HepG2 (cell line): Measurements from ENCODE around the gene PRKAG3. TPM values are rescaled to one million over a fixed set of nuclear protein-coding genes. Genes with fewer than 3 reads are reported as not detected.

Source experiments
- DNMT1 ChIP-seq: sonication (generic); formaldehyde crosslinking; IDR thresholded peaks from 2 replicates; pipeline ENCODE4 v1.5.1; 2020; ENCODE audit warnings: mild to moderate bottlenecking, missing genetic modification reagents
- GABPA ChIP-seq, 2 experiments: IDR thresholded peaks; 2 replicates each; pipeline ENCODE4 v1.6.1; 2011 to 2016; ENCODE audit warnings: low read depth in 2 of 2, low read length in 1 of 2, missing biosample characterization in 1 of 2, missing genetic modification characterization in 1 of 2
- HNF4A ChIP-seq: sonication (generic); formaldehyde crosslinking; IDR thresholded peaks from 2 replicates; pipeline ENCODE4 v1.4.0; 2020; ENCODE audit warnings: missing genetic modification reagents
- ISL2 ChIP-seq: sonication (generic); formaldehyde crosslinking; IDR thresholded peaks from 2 replicates; pipeline ENCODE4 v1.5.0; 2020; ENCODE audit warnings: missing genetic modification reagents
- RFX5 ChIP-seq: IDR thresholded peaks from 2 replicates; pipeline ENCODE4 v1.6.1; 2011; ENCODE audit warnings: low read depth, low read length, improper control_type of control experiment
- RXRB ChIP-seq: IDR thresholded peaks from 2 replicates; pipeline ENCODE4 v1.6.1; 2016; ENCODE audit warnings: borderline replicate concordance, missing genetic modification reagents, missing compliant biosample characterization
- ZMYM2 ChIP-seq: sonication (generic); formaldehyde crosslinking; IDR thresholded peaks from 2 replicates; pipeline ENCODE4 v1.8.0; 2022; ENCODE audit warnings: mild to moderate bottlenecking, missing genetic modification reagents
- ZNF136 ChIP-seq: sonication (generic); formaldehyde crosslinking; IDR thresholded peaks from 2 replicates; pipeline ENCODE4 v1.8.1; 2022; ENCODE audit warnings: low read depth, mild to moderate bottlenecking, moderate library complexity, missing genetic modification reagents
- ZNF724P ChIP-seq: sonication (generic); formaldehyde crosslinking; IDR thresholded peaks from 2 replicates; pipeline ENCODE4 v1.8.0; 2022; ENCODE audit warnings: missing genetic modification reagents, borderline replicate concordance
- ZNF761 ChIP-seq: sonication (generic); formaldehyde crosslinking; conservative IDR thresholded peaks from 2 replicates; pipeline ENCODE4 v1.4.0; 2020; ENCODE audit warnings: mild to moderate bottlenecking, missing genetic modification reagents
- ZNF773 ChIP-seq: sonication (generic); formaldehyde crosslinking; IDR thresholded peaks from 2 replicates; pipeline ENCODE4 v1.4.0; 2020; ENCODE audit warnings: missing genetic modification reagents, borderline replicate concordance
- polyA plus RNA-seq, 8 experiments: library from polyadenylated mRNA; depleted of rRNA in 3 of 8; stranded (reverse) in 7 of 8; unstranded in 1 of 8; fragments of >200 nt; fragmentation: Illumina TruSeq in 4 of 8; extraction: Trizol in 4 of 8; gene quantifications; 2 replicates each; pipeline versions ENCODE4 v1.2.1 to v1.2.3, GENCODE V29; 2011 to 2016; ENCODE audit warnings: low read depth in 4 of 8, missing spikeins in 1 of 8, mixed read lengths in 1 of 8; ENCODE audit not compliant: insufficient read depth in 1 of 8
- total RNA-seq, 5 experiments: library from RNA; depleted of rRNA; stranded (reverse); fragments of >200 nt; fragmentation: Illumina TruSeq; extraction: Trizol; gene quantifications; 2 replicates each; pipeline ENCODE4 v1.2.3, GENCODE V29; 2016; ENCODE audit warnings: low read depth in 1 of 5
- TF ChIP-seq, protein P1 (sequence below): sonication (generic); formaldehyde crosslinking; IDR thresholded peaks from 2 replicates; pipeline ENCODE4 v1.5.1; 2020; ENCODE audit warnings: mild to moderate bottlenecking, moderate library complexity, missing genetic modification reagents
- TF ChIP-seq, protein P2 (sequence below): sonication (generic); formaldehyde crosslinking; IDR thresholded peaks from 2 replicates; pipeline ENCODE4 v1.5.0; 2020; ENCODE audit warnings: mild to moderate bottlenecking, missing genetic modification reagents, moderate library complexity
- TF ChIP-seq, protein P3 (sequence below): sonication (generic); formaldehyde crosslinking; IDR thresholded peaks from 2 replicates; pipeline ENCODE4 v1.5.0; 2020; ENCODE audit warnings: mild to moderate bottlenecking, missing genetic modification reagents
- TF ChIP-seq, protein P4 (sequence below): sonication (generic); formaldehyde crosslinking; IDR thresholded peaks from 2 replicates; pipeline ENCODE4 v1.5.1; 2020; ENCODE audit warnings: mild to moderate bottlenecking, missing genetic modification reagents
- TF ChIP-seq, protein P5 (sequence below): sonication (generic); formaldehyde crosslinking; conservative IDR thresholded peaks from 2 replicates; pipeline ENCODE4 v1.8.0; 2022; ENCODE audit warnings: mild to moderate bottlenecking, moderate library complexity, missing genetic modification reagents
- TF ChIP-seq, protein P6 (sequence below): IDR thresholded peaks from 2 replicates; pipeline ENCODE4 v1.6.1; 2016; ENCODE audit warnings: low read depth, borderline replicate concordance

The PRKAG3 gene
- total and polyA plus RNA-seq, 2 of the 13 experiments (the other 11 are each of a cell fraction or from before 2014, with no cell fraction given), result not detected

DNA sequence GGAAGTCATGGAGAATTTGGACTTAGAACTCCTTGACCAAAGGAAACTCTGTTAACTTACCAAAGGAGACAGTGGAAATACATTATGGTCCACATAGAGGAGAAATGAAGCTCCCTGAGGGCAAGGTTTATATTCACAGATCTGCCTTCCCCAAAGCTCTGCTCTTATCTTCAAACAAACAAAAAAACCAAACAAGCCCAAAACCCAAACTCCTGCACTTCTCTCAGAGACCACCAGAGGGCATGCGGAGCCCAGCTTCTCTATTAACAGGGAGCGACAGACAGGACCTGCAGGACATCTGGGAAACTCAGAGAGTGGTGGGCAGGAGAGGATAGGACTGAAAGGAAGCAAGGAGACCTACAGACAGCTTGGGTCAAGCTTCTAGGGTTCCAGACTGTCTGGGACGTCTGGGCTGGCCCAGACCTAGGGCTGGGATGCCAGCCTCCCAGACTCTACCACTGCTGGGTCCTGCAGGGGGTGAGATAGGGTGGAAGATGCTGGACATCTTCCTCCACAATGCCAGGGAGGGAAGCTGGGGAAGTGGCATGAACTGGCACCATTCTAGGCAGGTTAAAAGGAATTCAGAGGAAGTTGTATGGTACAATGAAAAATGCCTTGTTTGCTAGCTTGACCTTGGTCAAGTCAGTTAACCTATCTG lies 45.1 kb upstream of the PRKAG3 start (continued):
- TF ChIP-seq RXRB (peak; percentile 42; the same call in 1 of the 2 replicates), HNF4A (CRISPR knock-in tag) (no peak), ZNF136 (no peak), GABPA (IDR thresholded peaks at IDR 0.05; ENCODE audit: low read depth, low read length) (no peak), GABPA (CRISPR knock-in tag; IDR thresholded peaks at IDR 0.05; ENCODE audit: low read depth) (no peak), ISL2 (CRISPR knock-in tag) (0 out of 2 replicates have a peak, but pooled peaks have one; percentile 26), ZNF724P (CRISPR knock-in tag) (no peak), DNMT1 (CRISPR knock-in tag) (no peak), ZMYM2 (CRISPR knock-in tag) (0 out of 2 replicates have a peak, but pooled peaks have one; percentile 68), ZNF761 (CRISPR knock-in tag) (no peak), RFX5 (no peak), ZNF773 (no peak)
- TF ChIP-seq, protein P1, sequence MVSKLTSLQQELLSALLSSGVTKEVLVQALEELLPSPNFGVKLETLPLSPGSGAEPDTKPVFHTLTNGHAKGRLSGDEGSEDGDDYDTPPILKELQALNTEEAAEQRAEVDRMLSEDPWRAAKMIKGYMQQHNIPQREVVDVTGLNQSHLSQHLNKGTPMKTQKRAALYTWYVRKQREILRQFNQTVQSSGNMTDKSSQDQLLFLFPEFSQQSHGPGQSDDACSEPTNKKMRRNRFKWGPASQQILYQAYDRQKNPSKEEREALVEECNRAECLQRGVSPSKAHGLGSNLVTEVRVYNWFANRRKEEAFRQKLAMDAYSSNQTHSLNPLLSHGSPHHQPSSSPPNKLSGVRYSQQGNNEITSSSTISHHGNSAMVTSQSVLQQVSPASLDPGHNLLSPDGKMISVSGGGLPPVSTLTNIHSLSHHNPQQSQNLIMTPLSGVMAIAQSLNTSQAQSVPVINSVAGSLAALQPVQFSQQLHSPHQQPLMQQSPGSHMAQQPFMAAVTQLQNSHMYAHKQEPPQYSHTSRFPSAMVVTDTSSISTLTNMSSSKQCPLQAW (CRISPR knock-in tag), result 0 out of 2 replicates have a peak, but pooled peaks have one; percentile 52
- TF ChIP-seq, protein P2, sequence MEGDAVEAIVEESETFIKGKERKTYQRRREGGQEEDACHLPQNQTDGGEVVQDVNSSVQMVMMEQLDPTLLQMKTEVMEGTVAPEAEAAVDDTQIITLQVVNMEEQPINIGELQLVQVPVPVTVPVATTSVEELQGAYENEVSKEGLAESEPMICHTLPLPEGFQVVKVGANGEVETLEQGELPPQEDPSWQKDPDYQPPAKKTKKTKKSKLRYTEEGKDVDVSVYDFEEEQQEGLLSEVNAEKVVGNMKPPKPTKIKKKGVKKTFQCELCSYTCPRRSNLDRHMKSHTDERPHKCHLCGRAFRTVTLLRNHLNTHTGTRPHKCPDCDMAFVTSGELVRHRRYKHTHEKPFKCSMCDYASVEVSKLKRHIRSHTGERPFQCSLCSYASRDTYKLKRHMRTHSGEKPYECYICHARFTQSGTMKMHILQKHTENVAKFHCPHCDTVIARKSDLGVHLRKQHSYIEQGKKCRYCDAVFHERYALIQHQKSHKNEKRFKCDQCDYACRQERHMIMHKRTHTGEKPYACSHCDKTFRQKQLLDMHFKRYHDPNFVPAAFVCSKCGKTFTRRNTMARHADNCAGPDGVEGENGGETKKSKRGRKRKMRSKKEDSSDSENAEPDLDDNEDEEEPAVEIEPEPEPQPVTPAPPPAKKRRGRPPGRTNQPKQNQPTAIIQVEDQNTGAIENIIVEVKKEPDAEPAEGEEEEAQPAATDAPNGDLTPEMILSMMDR (CRISPR knock-in tag), result peak; percentile 90
- TF ChIP-seq, protein P3, sequence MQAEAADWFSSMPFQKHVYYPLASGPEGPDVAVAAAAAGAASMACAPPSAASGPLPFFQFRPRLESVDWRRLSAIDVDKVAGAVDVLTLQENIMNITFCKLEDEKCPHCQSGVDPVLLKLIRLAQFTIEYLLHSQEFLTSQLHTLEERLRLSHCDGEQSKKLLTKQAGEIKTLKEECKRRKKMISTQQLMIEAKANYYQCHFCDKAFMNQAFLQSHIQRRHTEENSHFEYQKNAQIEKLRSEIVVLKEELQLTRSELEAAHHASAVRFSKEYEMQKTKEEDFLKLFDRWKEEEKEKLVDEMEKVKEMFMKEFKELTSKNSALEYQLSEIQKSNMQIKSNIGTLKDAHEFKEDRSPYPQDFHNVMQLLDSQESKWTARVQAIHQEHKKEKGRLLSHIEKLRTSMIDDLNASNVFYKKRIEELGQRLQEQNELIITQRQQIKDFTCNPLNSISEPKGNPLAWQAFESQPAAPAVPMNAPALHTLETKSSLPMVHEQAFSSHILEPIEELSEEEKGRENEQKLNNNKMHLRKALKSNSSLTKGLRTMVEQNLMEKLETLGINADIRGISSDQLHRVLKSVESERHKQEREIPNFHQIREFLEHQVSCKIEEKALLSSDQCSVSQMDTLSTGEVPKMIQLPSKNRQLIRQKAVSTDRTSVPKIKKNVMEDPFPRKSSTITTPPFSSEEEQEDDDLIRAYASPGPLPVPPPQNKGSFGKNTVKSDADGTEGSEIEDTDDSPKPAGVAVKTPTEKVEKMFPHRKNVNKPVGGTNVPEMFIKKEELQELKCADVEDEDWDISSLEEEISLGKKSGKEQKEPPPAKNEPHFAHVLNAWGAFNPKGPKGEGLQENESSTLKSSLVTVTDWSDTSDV, result no peak
- TF ChIP-seq, protein P4, sequence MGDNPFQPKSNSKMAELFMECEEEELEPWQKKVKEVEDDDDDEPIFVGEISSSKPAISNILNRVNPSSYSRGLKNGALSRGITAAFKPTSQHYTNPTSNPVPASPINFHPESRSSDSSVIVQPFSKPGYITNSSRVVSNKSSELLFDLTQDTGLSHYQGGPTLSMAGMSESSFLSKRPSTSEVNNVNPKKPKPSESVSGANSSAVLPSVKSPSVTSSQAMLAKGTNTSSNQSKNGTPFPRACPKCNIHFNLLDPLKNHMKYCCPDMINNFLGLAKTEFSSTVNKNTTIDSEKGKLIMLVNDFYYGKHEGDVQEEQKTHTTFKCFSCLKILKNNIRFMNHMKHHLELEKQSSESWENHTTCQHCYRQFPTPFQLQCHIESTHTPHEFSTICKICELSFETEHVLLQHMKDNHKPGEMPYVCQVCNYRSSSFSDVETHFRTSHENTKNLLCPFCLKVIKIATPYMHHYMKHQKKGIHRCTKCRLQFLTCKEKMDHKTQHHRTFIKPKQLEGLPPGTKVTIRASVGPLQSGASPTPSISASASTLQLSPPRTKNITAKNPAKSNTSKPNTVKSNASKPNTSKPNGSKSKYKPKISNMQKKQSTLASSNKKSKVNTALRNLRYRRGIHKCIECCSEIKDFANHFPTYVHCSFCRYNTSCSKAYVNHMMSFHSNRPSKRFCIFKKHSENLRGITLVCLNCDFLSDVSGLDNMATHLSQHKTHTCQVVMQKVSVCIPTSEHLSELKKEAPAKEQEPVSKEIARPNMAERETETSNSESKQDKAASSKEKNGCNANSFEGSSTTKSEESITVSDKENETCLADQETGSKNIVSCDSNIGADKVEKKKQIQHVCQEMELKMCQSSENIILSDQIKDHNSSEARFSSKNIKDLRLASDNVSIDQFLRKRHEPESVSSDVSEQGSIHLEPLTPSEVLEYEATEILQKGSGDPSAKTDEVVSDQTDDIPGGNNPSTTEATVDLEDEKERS (CRISPR knock-in tag), result peak; percentile 30; the same call in 1 of the 2 replicates
- TF ChIP-seq, protein P5, sequence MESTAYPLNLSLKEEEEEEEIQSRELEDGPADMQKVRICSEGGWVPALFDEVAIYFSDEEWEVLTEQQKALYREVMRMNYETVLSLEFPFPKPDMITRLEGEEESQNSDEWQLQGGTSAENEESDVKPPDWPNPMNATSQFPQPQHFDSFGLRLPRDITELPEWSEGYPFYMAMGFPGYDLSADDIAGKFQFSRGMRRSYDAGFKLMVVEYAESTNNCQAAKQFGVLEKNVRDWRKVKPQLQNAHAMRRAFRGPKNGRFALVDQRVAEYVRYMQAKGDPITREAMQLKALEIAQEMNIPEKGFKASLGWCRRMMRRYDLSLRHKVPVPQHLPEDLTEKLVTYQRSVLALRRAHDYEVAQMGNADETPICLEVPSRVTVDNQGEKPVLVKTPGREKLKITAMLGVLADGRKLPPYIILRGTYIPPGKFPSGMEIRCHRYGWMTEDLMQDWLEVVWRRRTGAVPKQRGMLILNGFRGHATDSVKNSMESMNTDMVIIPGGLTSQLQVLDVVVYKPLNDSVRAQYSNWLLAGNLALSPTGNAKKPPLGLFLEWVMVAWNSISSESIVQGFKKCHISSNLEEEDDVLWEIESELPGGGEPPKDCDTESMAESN (CRISPR knock-in tag), result peak; percentile 100
- TF ChIP-seq, protein P6, sequence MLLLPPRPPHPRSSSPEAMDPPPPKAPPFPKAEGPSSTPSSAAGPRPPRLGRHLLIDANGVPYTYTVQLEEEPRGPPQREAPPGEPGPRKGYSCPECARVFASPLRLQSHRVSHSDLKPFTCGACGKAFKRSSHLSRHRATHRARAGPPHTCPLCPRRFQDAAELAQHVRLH, result no peak
